ENCODE data around the gene ZFP30.

DNA sequence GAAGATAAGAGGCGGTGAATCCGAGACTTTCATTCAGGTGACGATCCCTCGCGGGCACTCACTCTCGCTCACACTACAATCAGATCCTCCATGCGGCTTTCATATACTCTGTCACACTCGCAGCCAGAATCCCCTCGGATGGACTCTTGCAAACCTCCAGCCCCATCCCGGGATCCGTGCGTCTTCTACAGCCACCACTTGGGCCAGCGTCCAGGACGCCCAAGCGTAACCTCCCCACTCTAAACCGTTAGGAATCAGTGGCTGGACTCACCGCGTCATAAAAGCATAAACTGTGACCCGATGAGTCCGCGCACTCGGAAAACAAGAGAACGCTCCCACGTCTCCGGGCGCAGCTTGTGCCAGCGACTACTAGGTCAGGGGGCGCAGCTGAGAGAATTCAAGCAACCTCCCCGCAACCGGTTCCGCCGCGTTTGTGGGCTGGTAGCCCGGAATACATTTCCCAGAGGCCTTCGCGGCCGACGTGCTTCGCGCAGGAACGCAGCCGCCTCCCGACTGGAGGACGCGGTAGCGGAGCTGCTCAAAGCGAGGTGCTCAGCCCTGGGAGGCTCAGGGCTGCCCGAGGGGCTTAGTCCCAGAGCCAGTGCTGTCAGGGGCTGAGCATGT, 36.7 kb upstream of the ZFP30 start:
- TF ChIP-seq, protein P1, sequence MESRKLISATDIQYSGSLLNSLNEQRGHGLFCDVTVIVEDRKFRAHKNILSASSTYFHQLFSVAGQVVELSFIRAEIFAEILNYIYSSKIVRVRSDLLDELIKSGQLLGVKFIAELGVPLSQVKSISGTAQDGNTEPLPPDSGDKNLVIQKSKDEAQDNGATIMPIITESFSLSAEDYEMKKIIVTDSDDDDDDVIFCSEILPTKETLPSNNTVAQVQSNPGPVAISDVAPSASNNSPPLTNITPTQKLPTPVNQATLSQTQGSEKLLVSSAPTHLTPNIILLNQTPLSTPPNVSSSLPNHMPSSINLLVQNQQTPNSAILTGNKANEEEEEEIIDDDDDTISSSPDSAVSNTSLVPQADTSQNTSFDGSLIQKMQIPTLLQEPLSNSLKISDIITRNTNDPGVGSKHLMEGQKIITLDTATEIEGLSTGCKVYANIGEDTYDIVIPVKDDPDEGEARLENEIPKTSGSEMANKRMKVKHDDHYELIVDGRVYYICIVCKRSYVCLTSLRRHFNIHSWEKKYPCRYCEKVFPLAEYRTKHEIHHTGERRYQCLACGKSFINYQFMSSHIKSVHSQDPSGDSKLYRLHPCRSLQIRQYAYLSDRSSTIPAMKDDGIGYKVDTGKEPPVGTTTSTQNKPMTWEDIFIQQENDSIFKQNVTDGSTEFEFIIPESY (IDR thresholded peaks at IDR 0.05) = no peak
- TF ChIP-seq, protein P2, sequence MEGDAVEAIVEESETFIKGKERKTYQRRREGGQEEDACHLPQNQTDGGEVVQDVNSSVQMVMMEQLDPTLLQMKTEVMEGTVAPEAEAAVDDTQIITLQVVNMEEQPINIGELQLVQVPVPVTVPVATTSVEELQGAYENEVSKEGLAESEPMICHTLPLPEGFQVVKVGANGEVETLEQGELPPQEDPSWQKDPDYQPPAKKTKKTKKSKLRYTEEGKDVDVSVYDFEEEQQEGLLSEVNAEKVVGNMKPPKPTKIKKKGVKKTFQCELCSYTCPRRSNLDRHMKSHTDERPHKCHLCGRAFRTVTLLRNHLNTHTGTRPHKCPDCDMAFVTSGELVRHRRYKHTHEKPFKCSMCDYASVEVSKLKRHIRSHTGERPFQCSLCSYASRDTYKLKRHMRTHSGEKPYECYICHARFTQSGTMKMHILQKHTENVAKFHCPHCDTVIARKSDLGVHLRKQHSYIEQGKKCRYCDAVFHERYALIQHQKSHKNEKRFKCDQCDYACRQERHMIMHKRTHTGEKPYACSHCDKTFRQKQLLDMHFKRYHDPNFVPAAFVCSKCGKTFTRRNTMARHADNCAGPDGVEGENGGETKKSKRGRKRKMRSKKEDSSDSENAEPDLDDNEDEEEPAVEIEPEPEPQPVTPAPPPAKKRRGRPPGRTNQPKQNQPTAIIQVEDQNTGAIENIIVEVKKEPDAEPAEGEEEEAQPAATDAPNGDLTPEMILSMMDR (IDR thresholded peaks at IDR 0.05; ENCODE audit: low read depth, low read length, missing input control) = no peak

All from liver (tissue), 2 donors.